K562 (cell line): Measurements from ENCODE around the gene WDR18. TPM values are rescaled to one million over a fixed set of nuclear protein-coding genes. Genes with fewer than 3 reads are reported as not detected.

Source experiments
- ATF7 ChIP-seq: fragments of 450-650 bp; IDR thresholded peaks from 2 replicates; pipeline ENCODE4 v1.7.1; 2014; ENCODE audit warnings: mild to moderate bottlenecking, moderate library complexity
- EGR1 ChIP-seq: fragments of 450-650 bp; conservative IDR thresholded peaks from 2 replicates; pipeline ENCODE4 v1.6.1; 2017; ENCODE audit warnings: mild to moderate bottlenecking
- GATAD2A ChIP-seq: fragments of 450-650 bp; IDR thresholded peaks from 2 replicates; pipeline ENCODE4 v1.6.1; 2017
- KDM5B ChIP-seq: fragments of 200-600 bp; sonication (generic); IDR thresholded peaks from 2 replicates; pipeline ENCODE4 v1.6.1; 2012; ENCODE audit warnings: low read depth, mild to moderate bottlenecking, moderate library complexity, low read length, control low read depth, inconsistent platforms; ENCODE audit not compliant: insufficient replicate concordance
- MAFK ChIP-seq: IDR thresholded peaks from 2 replicates; pipeline ENCODE4 v1.6.1; 2011; ENCODE audit warnings: low read length, improper control_type of control experiment
- MTA2 ChIP-seq: fragments of 450-650 bp; IDR thresholded peaks from 2 replicates; pipeline ENCODE4 v1.6.1; 2016; ENCODE audit warnings: low read depth
- NCOA1 ChIP-seq: fragments of 450-650 bp; IDR thresholded peaks from 2 replicates; pipeline ENCODE4 v1.6.1; 2016; ENCODE audit warnings: low read depth
- PHTF2 ChIP-seq: fragments of 250-450 bp; sonication (Bioruptor Pico); IDR thresholded peaks from 2 replicates; pipeline ENCODE4 v1.5.0; 2021; ENCODE audit warnings: mild to moderate bottlenecking
- SAFB ChIP-seq: fragments of 200-400 bp; formaldehyde crosslinking; IDR thresholded peaks from 2 replicates; pipeline ENCODE4 v1.6.1; 2017; ENCODE audit warnings: low read depth, low read length, borderline replicate concordance
- SIN3B ChIP-seq: fragments of 450-650 bp; IDR thresholded peaks from 2 replicates; pipeline ENCODE4 v1.6.1; 2017; ENCODE audit warnings: low read depth, mild to moderate bottlenecking, moderate library complexity
- SRF ChIP-seq, 2 experiments: fragments of 250-450, 450-650 bp in 1 of 2; sonication (Bioruptor Pico) in 1 of 2; sonication (generic) in 1 of 2; formaldehyde crosslinking; IDR thresholded peaks; 2 replicates each; pipeline versions ENCODE4 v1.5.0 to v1.5.1; 2020 to 2022; ENCODE audit warnings: mild to moderate bottlenecking in 1 of 2, missing genetic modification reagents in 1 of 2
- SUPT5H ChIP-seq: fragments of 450-650 bp; IDR thresholded peaks from 2 replicates; pipeline ENCODE4 v1.6.1; 2016
- ZBTB7A ChIP-seq: IDR thresholded peaks from 2 replicates; pipeline ENCODE4 v1.6.1; 2011; ENCODE audit warnings: low read depth, mild to moderate bottlenecking, low read length, moderate library complexity, borderline replicate concordance; ENCODE audit not compliant: control insufficient read depth
- ZKSCAN3 ChIP-seq: fragments of 250-450 bp; sonication (Bioruptor Pico); IDR thresholded peaks from 2 replicates; pipeline ENCODE4 v1.4.0; 2020
- ZNF124 ChIP-seq: sonication (generic); formaldehyde crosslinking; IDR thresholded peaks from 2 replicates; pipeline ENCODE4 v1.8.1; 2022; ENCODE audit warnings: missing genetic modification reagents
- ZNF232 ChIP-seq: sonication (generic); formaldehyde crosslinking; IDR thresholded peaks from 2 replicates; pipeline ENCODE4 v1.8.0; 2022; ENCODE audit warnings: mild to moderate bottlenecking, missing genetic modification reagents
- ZNF282 ChIP-seq: sonication (generic); formaldehyde crosslinking; IDR thresholded peaks from 2 replicates; pipeline ENCODE4 v1.8.1; 2023; ENCODE audit warnings: missing genetic modification reagents
- ZNF311 ChIP-seq: fragments of 250-450 bp; sonication (Bioruptor Pico); IDR thresholded peaks from 2 replicates; pipeline ENCODE4 v1.4.0; 2020; ENCODE audit warnings: mild to moderate bottlenecking, moderate library complexity
- ZNF324 ChIP-seq: fragments of 250-450 bp; sonication (Bioruptor Pico); IDR thresholded peaks from 2 replicates; pipeline ENCODE4 v1.4.0; 2020; ENCODE audit warnings: mild to moderate bottlenecking
- ZNF644 ChIP-seq: fragments of 200-800 bp; sonication (Bioruptor generic); IDR thresholded peaks from 2 replicates; pipeline ENCODE4 v1.6.1; 2016; ENCODE audit warnings: low read depth, missing genetic modification characterization, missing compliant biosample characterization
- ZNF79 ChIP-seq: fragments of 250-450 bp; sonication (Bioruptor Pico); IDR thresholded peaks from 2 replicates; pipeline ENCODE4 v1.4.0; 2020; ENCODE audit warnings: low read depth, mild to moderate bottlenecking, moderate library complexity
- ZZZ3 ChIP-seq: fragments of 450-650 bp; IDR thresholded peaks from 2 replicates; pipeline ENCODE4 v1.6.1; 2016; ENCODE audit warnings: antibody characterized with exemption, mild to moderate bottlenecking, moderate library complexity
- polyA plus RNA-seq, 8 experiments: library from polyadenylated mRNA; depleted of rRNA in 4 of 8; stranded (reverse) in 5 of 8; unstranded in 3 of 8; fragments of >200 nt; fragmentation: Nextera tagmentation in 2 of 8; fragmentation: Illumina TruSeq in 1 of 8; extraction: Ambion mirVana in 2 of 8; extraction: Trizol in 1 of 8; gene quantifications; 2 replicates each; pipeline versions ENCODE4 v1.2.1 to v1.2.3, GENCODE V29; 2011 to 2014; ENCODE audit warnings: inconsistent platforms in 1 of 8, missing spikeins in 1 of 8
- total RNA-seq, 7 experiments: library from RNA; depleted of rRNA in 6 of 7; stranded (reverse); fragments of >200 nt in 6 of 7; fragmentation: Illumina TruSeq in 2 of 7; extraction: Trizol in 2 of 7; gene quantifications; 2 replicates each; pipeline versions ENCODE4 v1.2.1 to v1.2.3, GENCODE V29; 2011 to 2021; ENCODE audit warnings: low replicate concordance in 1 of 7
- TF ChIP-seq, protein P1 (sequence below): fragments of 250-450 bp; sonication (Bioruptor Pico); IDR thresholded peaks from 2 replicates; pipeline ENCODE4 v1.4.0; 2020; ENCODE audit warnings: mild to moderate bottlenecking, moderate library complexity
- TF ChIP-seq, protein P2 (sequence below), 3 experiments: fragments of 200-800 bp in 1 of 3; sonication (Bioruptor generic) in 1 of 3; sonication (generic) in 1 of 3; formaldehyde crosslinking in 1 of 3; IDR thresholded peaks; 2 replicates each; pipeline versions ENCODE4 v1.6.1 to v1.8.0; 2016 to 2022; ENCODE audit warnings: mild to moderate bottlenecking in 2 of 3, missing compliant biosample characterization in 2 of 3, missing genetic modification characterization in 2 of 3, missing genetic modification reagents in 1 of 3
- TF ChIP-seq, protein P3 (sequence below), 3 experiments: IDR thresholded peaks in 2 of 3; conservative IDR thresholded peaks in 1 of 3; 2 replicates each; pipeline ENCODE4 v1.5.1; 2011 to 2012; ENCODE audit warnings: low read length in 3 of 3, mild to moderate bottlenecking in 3 of 3, control low read depth in 2 of 3, improper control_type of control experiment in 1 of 3, inconsistent platforms in 1 of 3, low read depth in 1 of 3, mixed read lengths in 1 of 3, moderate library complexity in 1 of 3; ENCODE audit not compliant: insufficient read depth in 2 of 3

WDR18 gene
- total and polyA plus RNA-seq, 9 of the 15 experiments (the other 6 are each of a cell fraction or from before 2014, with no cell fraction given) = 0.65 to 181 (median 30.1) TPM

DNA sequence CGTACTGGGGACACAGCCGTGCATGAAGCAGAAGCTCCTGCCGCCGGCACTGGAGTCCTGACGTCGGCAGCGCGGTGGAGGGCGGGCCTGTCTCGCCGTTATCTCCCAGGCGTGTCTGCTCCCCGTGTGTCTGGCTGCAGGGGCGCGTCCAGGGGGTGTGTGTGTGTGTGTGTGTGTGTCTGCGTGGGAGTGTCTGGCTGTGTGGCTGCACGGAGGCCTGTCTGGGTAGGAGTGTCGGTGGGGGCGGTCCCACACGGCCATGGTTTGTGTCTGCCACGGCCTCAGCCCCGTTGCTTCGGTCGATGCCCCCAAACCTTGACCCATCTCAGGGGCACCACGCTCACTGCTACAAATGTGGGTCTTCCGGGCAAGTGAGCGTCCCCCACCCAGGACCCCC is 40.0 kb upstream of the WDR18 start (continued):
- TF ChIP-seq ZBTB7A = peak; percentile 96
- no peak for TF ChIP-seq ZNF124 (CRISPR knock-in tag)
- no peak for TF ChIP-seq SRF (CRISPR knock-in tag; IDR thresholded peaks at IDR 0.05)
- no peak for TF ChIP-seq ZNF644 (tag)
- TF ChIP-seq, protein P1, sequence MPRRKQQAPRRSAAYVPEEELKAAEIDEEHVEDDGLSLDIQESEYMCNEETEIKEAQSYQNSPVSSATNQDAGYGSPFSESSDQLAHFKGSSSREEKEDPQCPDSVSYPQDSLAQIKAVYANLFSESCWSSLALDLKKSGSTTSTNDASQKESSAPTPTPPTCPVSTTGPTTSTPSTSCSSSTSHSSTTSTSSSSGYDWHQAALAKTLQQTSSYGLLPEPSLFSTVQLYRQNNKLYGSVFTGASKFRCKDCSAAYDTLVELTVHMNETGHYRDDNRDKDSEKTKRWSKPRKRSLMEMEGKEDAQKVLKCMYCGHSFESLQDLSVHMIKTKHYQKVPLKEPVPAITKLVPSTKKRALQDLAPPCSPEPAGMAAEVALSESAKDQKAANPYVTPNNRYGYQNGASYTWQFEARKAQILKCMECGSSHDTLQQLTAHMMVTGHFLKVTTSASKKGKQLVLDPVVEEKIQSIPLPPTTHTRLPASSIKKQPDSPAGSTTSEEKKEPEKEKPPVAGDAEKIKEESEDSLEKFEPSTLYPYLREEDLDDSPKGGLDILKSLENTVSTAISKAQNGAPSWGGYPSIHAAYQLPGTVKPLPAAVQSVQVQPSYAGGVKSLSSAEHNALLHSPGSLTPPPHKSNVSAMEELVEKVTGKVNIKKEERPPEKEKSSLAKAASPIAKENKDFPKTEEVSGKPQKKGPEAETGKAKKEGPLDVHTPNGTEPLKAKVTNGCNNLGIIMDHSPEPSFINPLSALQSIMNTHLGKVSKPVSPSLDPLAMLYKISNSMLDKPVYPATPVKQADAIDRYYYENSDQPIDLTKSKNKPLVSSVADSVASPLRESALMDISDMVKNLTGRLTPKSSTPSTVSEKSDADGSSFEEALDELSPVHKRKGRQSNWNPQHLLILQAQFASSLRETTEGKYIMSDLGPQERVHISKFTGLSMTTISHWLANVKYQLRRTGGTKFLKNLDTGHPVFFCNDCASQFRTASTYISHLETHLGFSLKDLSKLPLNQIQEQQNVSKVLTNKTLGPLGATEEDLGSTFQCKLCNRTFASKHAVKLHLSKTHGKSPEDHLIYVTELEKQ (CRISPR knock-in tag) = no peak
- peak; percentile 97 for TF ChIP-seq GATAD2A
- TF ChIP-seq ZKSCAN3 = no peak
- TF ChIP-seq, protein P2, sequence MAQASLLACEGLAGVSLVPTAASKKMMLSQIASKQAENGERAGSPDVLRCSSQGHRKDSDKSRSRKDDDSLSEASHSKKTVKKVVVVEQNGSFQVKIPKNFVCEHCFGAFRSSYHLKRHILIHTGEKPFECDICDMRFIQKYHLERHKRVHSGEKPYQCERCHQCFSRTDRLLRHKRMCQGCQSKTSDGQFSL (CRISPR knock-in tag; IDR thresholded peaks at IDR 0.05) = peak; percentile 97
- TF ChIP-seq, protein P2 (tag; IDR thresholded peaks at IDR 0.05) = peak in 1 of 2 experiments; percentile 82; a peak in 2 of 4 replicates
- peak; percentile 79 for TF ChIP-seq SAFB
- TF ChIP-seq, protein P3, sequence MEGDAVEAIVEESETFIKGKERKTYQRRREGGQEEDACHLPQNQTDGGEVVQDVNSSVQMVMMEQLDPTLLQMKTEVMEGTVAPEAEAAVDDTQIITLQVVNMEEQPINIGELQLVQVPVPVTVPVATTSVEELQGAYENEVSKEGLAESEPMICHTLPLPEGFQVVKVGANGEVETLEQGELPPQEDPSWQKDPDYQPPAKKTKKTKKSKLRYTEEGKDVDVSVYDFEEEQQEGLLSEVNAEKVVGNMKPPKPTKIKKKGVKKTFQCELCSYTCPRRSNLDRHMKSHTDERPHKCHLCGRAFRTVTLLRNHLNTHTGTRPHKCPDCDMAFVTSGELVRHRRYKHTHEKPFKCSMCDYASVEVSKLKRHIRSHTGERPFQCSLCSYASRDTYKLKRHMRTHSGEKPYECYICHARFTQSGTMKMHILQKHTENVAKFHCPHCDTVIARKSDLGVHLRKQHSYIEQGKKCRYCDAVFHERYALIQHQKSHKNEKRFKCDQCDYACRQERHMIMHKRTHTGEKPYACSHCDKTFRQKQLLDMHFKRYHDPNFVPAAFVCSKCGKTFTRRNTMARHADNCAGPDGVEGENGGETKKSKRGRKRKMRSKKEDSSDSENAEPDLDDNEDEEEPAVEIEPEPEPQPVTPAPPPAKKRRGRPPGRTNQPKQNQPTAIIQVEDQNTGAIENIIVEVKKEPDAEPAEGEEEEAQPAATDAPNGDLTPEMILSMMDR (IDR thresholded peaks at IDR 0.05 in 2 of 3, conservative IDR thresholded peaks at IDR 0.05 in 1 of 3; ENCODE audit: insufficient read depth in 2 of 3, low read depth in 1 of 3, low read length in 3 of 3) = no peak
- TF ChIP-seq PHTF2 (CRISPR knock-in tag) = no peak
- no peak for TF ChIP-seq ZZZ3
- peak; percentile 89 for TF ChIP-seq MTA2
- peak; percentile 100 for TF ChIP-seq EGR1
- no peak for TF ChIP-seq ZNF79
- TF ChIP-seq ZNF324 = no peak
- TF ChIP-seq ZNF232 (CRISPR knock-in tag) = no peak
- peak; percentile 28; the same call in 1 of the 2 replicates for TF ChIP-seq SUPT5H
- TF ChIP-seq SIN3B = no peak
- TF ChIP-seq KDM5B = no peak
- TF ChIP-seq NCOA1 = peak; percentile 85
- no peak for TF ChIP-seq ZNF282 (CRISPR knock-in tag)
- TF ChIP-seq MAFK = no peak
- TF ChIP-seq ATF7 = peak; percentile 76
- TF ChIP-seq ZNF311 (CRISPR knock-in tag) = no peak
